Measurements from ENCODE around the gene CDC25A.

DNA sequence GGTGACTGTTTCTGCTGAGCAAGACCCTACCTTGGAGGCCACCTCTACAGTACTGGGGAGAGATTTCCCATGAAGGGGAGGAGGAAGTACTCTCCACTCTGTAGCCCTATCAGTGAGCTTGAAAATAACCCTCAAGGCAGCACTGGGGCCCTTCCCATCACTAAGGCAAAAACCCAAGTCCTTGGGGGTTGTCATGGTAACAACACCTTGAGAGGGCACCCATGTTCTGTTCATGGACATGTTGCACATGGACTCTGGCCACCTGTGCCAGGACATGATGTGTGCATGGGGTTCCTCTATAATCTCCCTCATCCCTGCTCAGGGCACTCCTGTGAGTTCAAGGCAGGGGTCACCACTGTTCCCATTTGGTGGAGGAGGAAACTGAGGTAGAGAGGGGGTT lies 10.9 kb upstream of the CDC25A start:
- TF ChIP-seq, protein P1, sequence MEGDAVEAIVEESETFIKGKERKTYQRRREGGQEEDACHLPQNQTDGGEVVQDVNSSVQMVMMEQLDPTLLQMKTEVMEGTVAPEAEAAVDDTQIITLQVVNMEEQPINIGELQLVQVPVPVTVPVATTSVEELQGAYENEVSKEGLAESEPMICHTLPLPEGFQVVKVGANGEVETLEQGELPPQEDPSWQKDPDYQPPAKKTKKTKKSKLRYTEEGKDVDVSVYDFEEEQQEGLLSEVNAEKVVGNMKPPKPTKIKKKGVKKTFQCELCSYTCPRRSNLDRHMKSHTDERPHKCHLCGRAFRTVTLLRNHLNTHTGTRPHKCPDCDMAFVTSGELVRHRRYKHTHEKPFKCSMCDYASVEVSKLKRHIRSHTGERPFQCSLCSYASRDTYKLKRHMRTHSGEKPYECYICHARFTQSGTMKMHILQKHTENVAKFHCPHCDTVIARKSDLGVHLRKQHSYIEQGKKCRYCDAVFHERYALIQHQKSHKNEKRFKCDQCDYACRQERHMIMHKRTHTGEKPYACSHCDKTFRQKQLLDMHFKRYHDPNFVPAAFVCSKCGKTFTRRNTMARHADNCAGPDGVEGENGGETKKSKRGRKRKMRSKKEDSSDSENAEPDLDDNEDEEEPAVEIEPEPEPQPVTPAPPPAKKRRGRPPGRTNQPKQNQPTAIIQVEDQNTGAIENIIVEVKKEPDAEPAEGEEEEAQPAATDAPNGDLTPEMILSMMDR (IDR thresholded peaks at IDR 0.05), result no peak
- TF ChIP-seq EZH2 (IDR thresholded peaks at IDR 0.05), result no peak

All from neural progenitor cell (in vitro differentiated cells).